Ovary (tissue), 9 donors: ENCODE measurements around the gene CAPN5. TPM values are rescaled to one million over a fixed set of nuclear protein-coding genes. Genes with fewer than 3 reads are reported as not detected.

Experiments
- DNase-seq, 5 donors: peaks; one replicate each; pipeline ENCODE4 v3.0.0-alpha.2; 2019 to 2020
- H3K27ac ChIP-seq, 2 donors: fragments of 200-600 bp; one replicate each; pipeline versions ENCODE4 v1.5.1 to v1.8.0; 2019 to 2022
- H3K27me3 ChIP-seq: fragments of 200-600 bp; one replicate; pipeline ENCODE4 v1.8.0; 2022
- H3K36me3 ChIP-seq: fragments of 200-600 bp; sonication (generic); one replicate; pipeline ENCODE4 v1.5.1; 2019
- H3K4me1 ChIP-seq: one replicate; pipeline ENCODE4 v1.8.1; 2013; ENCODE audit warnings: mild to moderate bottlenecking, moderate library complexity; ENCODE audit not compliant: insufficient read depth
- H3K4me3 ChIP-seq: fragments of 200-600 bp; sonication (generic); one replicate; pipeline ENCODE4 v1.5.1; 2017
- H3K9me3 ChIP-seq, 2 donors: fragments of 200-600 bp in 1 of 2; sonication (generic) in 1 of 2; one replicate each; pipeline versions ENCODE4 v1.5.1 to v1.8.1; 2013 to 2019; ENCODE audit warnings: mild to moderate bottlenecking in 1 of 2, moderate library complexity in 1 of 2
- CTCF ChIP-seq, 3 donors: fragments of 450-650 bp in 2 of 3; fragments of 200-600 bp in 1 of 3; IDR thresholded peaks; one replicate each; pipeline versions ENCODE4 v1.5.1 to v1.8.0; 2016 to 2022; ENCODE audit warnings: antibody characterized with exemption in 3 of 3, mild to moderate bottlenecking in 1 of 3
- EP300 ChIP-seq: sonication (generic); formaldehyde crosslinking; IDR thresholded peaks from one replicate; pipeline ENCODE4 v1.6.1; 2017; ENCODE audit warnings: antibody characterized with exemption
- POLR2A ChIP-seq: fragments of 450-650 bp; IDR thresholded peaks from one replicate; pipeline ENCODE4 v1.6.1; 2017; ENCODE audit warnings: antibody characterized with exemption, mild to moderate bottlenecking, moderate library complexity
- WGBS, 3 donors: extraction: QIAGEN DNeasy Blood & Tissue Kit in 1 of 3; methylation state at CpG; one replicate each; pipeline versions ENCODE4 v1.1.5 to v1.1.7; 2013 to 2017; 5-methylcytosine and 5-hydroxymethylcytosine counted together
- intact Hi-C, 4 donors: fragments of 100-400 bp; cut with DNase I; formaldehyde crosslinking; loops; one replicate each; pipeline versions ENCODE4 v1.11.0 to v1.15.1; 2022 to 2023
- polyA plus RNA-seq, 2 donors: library from polyadenylated mRNA; stranded (reverse); fragments of 200-250 nt in 1 of 2; fragments of 350-450 nt in 1 of 2; fragmentation: Illumina TruSeq in 1 of 2; extraction: RNeasy Lipid Tissue Mini Kit (QIAGEN cat#74804) in 1 of 2; gene quantifications; one replicate each; pipeline ENCODE4 v1.2.3, GENCODE V29; 2013 to 2014
- total RNA-seq, 7 donors: library from RNA; depleted of rRNA in 2 of 7; stranded (reverse); fragments of >200 nt in 2 of 7; fragmentation: NEBNext Ultra II Directional in 3 of 7; extraction: Animal tissue kit (Norgen Biotek cat#: 25700) in 3 of 7; gene quantifications; one replicate each; pipeline versions ENCODE4 v1.1.0 to v1.2.4, GENCODE V29; 2016 to 2023
- donor health status: DM: no; HTN: no; CAD: no; lungs with moderate emphysema.
- donor health status: DM: no; HTN: no; CAD: no.
- donor health status: Bipolar disorder and iron deficiency.
- donor health status: DM: yes; HTN: yes; CAD: no.
- donor health status: DM: no; HTN: no; CAD: no.
- donor health status: DM: yes; HTN: yes; CAD: no.

The CAPN5 gene
- total and polyA plus RNA-seq, 9 donors = 3.0 to 82.2 (median 21.3) TPM

- Histone ChIP-seq H3K4me1 (no peaks in the 10 kb centered on the region), H3K36me3 (no peaks in the 10 kb centered on the region), H3K4me3 (no peak overlapping the region), H3K9me3 (no peaks in the 10 kb centered on the region), H3K27ac (no peak overlapping the region), H3K27me3 (no peaks in the 10 kb centered on the region)
- DNase-seq = no peak
- intact Hi-C loops = no loop called here
- TF ChIP-seq CTCF (IDR thresholded peaks at IDR 0.05) = no peak
- no peak for TF ChIP-seq POLR2A
These were observed 3.8 kb upstream of the CAPN5 start for GRCh38 chr11:77062924-77063323.

GRCh38 chr11:77063407-77063806, 3.4 kb upstream of the CAPN5 start:
- no peaks in the 10 kb centered on the region for H3K27me3 ChIP-seq
- peaks cover 2% of the 10 kb centered on the region for H3K4me1 ChIP-seq
- no peaks in the 10 kb centered on the region for H3K36me3 ChIP-seq
- no peak overlapping the region for H3K27ac ChIP-seq
- H3K9me3 ChIP-seq = no peaks in the 10 kb centered on the region
- no peak for DNase-seq
- TF ChIP-seq POLR2A (no peak), EP300 (no peak), CTCF (IDR thresholded peaks at IDR 0.05) (no peak)
- intact Hi-C loops = no loop called here
- no peak overlapping the region for H3K4me3 ChIP-seq
- WGBS, 3 donors = 94 to 96% (median 95%) methylated on average over 1 of the region's 1 CpG

GRCh38 chr11:77063861-77064260, 2.9 kb upstream of the CAPN5 start:
- intact Hi-C loops = no loop called here
- WGBS, 3 donors = 90 to 96% (median 92%) methylated on average over 4 of the region's 4 CpGs
- H3K9me3 ChIP-seq = no peaks in the 10 kb centered on the region
- H3K4me1 ChIP-seq = peaks cover 2% of the 10 kb centered on the region
- H3K27ac ChIP-seq = no peak overlapping the region
- DNase-seq = peak in 1 of 5 donors; percentile 12
- H3K27me3 ChIP-seq = no peaks in the 10 kb centered on the region
- no peak overlapping the region for H3K4me3 ChIP-seq
- TF ChIP-seq EP300 (no peak), POLR2A (no peak), CTCF (IDR thresholded peaks at IDR 0.05) (no peak)
- no peaks in the 10 kb centered on the region for H3K36me3 ChIP-seq

GRCh38 chr11:77064648-77065217, 2.0 kb upstream of the CAPN5 start:
- no peak overlapping the region for H3K27ac ChIP-seq
- H3K27me3 ChIP-seq = no peaks in the 10 kb centered on the region
- peak in 2 of 5 donors; percentile 14 to 19 for DNase-seq
- WGBS, 3 donors = 87 to 93% (median 91%) methylated on average over 4 of the region's 4 CpGs
- H3K4me3 ChIP-seq = no peak overlapping the region
- TF ChIP-seq EP300 = no peak
- TF ChIP-seq POLR2A = no peak
- no peak for TF ChIP-seq CTCF (IDR thresholded peaks at IDR 0.05)
- no peaks in the 10 kb centered on the region for H3K9me3 ChIP-seq
- peaks cover 2% of the 10 kb centered on the region for H3K4me1 ChIP-seq
- H3K36me3 ChIP-seq = no peaks in the 10 kb centered on the region
- intact Hi-C loops = no loop called here
